HUES64 (cell line): ENCODE results near the gene ARL5C.
"Not testable (repeated sequence)": the region's sequence is repeated elsewhere in the genome, so short reads cannot be mapped to it uniquely, and the experiment has no call there.

Experiments
- H3K27ac ChIP-seq: 2 replicates; pipeline ENCODE4 v1.7.0; 2013; ENCODE audit warnings: low read depth, low read length, inconsistent platforms
- H3K27me3 ChIP-seq: 2 replicates; pipeline ENCODE4 v1.6.1; 2013; ENCODE audit warnings: mild to moderate bottlenecking, low read length; ENCODE audit not compliant: insufficient read depth
- H3K36me3 ChIP-seq: 2 replicates; pipeline ENCODE4 v1.6.1; 2013; ENCODE audit warnings: mild to moderate bottlenecking, low read length; ENCODE audit not compliant: insufficient read depth
- H3K4me1 ChIP-seq: 2 replicates; pipeline ENCODE4 v1.6.1; 2013; ENCODE audit warnings: mild to moderate bottlenecking, low read length, moderate library complexity; ENCODE audit not compliant: insufficient read depth
- H3K4me3 ChIP-seq: 2 replicates; pipeline ENCODE4 v1.5.1; 2013; ENCODE audit warnings: mild to moderate bottlenecking, low read length, moderate library complexity
- H3K9ac ChIP-seq: 2 replicates; pipeline ENCODE4 v1.6.1; 2013; ENCODE audit warnings: mild to moderate bottlenecking, low read depth, low read length
- H3K9me3 ChIP-seq: 2 replicates; pipeline ENCODE4 v1.6.1; 2013; ENCODE audit warnings: low read depth, low read length; ENCODE audit not compliant: insufficient read depth
- WGBS: fragments of 150-250, 120-280 bp; methylation state at CpG from one replicate; pipeline ENCODE4 v1.1.7; 2013; ENCODE audit warnings: missing lambda C conversion rate; 5-methylcytosine and 5-hydroxymethylcytosine counted together

The ARL5C gene

GRCh38 chr17:39139161-39139511 is 26.8 kb downstream of the ARL5C start:
- Histone ChIP-seq H3K4me1 (no peaks in the 10 kb centered on the region), H3K27ac (no peak overlapping the region), H3K9ac (no peak overlapping the region)

GRCh38 chr17:39138431-39139160 is 27.4 kb downstream of the ARL5C start:
- no peak overlapping the region for H3K9ac ChIP-seq
- H3K27me3 ChIP-seq: no peaks in the 10 kb centered on the region
- 94% methylated on average over 13 of the region's 13 CpGs for WGBS
- no peaks in the 10 kb centered on the region for H3K4me1 ChIP-seq
- H3K4me3 ChIP-seq: no peak overlapping the region
- no peak overlapping the region for H3K27ac ChIP-seq
- H3K9me3 ChIP-seq: 0 out of 2 replicates have a peak, but pooled peaks cover 2% of the 10 kb centered on the region
- no peaks in the 10 kb centered on the region for H3K36me3 ChIP-seq

More at GRCh38 chr17:39139161-39139511, 26.8 kb downstream of the ARL5C start:
- Histone ChIP-seq H3K36me3 (no peaks in the 10 kb centered on the region), H3K27me3 (no peaks in the 10 kb centered on the region), H3K4me3 (no peak overlapping the region), H3K9me3 (0 out of 2 replicates have a peak, but pooled peaks cover 2% of the 10 kb centered on the region)
- WGBS: 86% methylated on average over 2 of the region's 2 CpGs

- Histone ChIP-seq H3K27ac (no peak overlapping the region), H3K36me3 (no peaks in the 10 kb centered on the region), H3K4me3 (no peak overlapping the region), H3K4me1 (peaks cover 6% of the 10 kb centered on the region; the same call in 1 of the 2 replicates), H3K27me3 (no peaks in the 10 kb centered on the region), H3K9me3 (no peaks in the 10 kb centered on the region), H3K9ac (no peak overlapping the region)
- 88% methylated on average over 6 of the region's 6 CpGs for WGBS
These were observed 31.1 kb downstream of the ARL5C start for GRCh38 chr17:39134878-39135277.

GRCh38 chr17:39132192-39132610 is 33.8 kb downstream of the ARL5C start:
- no peaks in the 10 kb centered on the region for H3K36me3 ChIP-seq
- WGBS: 89% methylated on average over 7 of the region's 7 CpGs
- H3K4me3 ChIP-seq: no peak overlapping the region
- H3K9ac ChIP-seq: no peak overlapping the region
- no peak overlapping the region for H3K27ac ChIP-seq
- H3K27me3 ChIP-seq: no peaks in the 10 kb centered on the region
- peaks cover 6% of the 10 kb centered on the region; the same call in 1 of the 2 replicates for H3K4me1 ChIP-seq
- H3K9me3 ChIP-seq: no peaks in the 10 kb centered on the region

- Histone ChIP-seq H3K4me3 (no peak overlapping the region), H3K36me3 (no peaks in the 10 kb centered on the region), H3K27ac (no peak overlapping the region), H3K27me3 (no peaks in the 10 kb centered on the region), H3K4me1 (peaks cover 6% of the 10 kb centered on the region; the same call in 1 of the 2 replicates), H3K9me3 (no peaks in the 10 kb centered on the region), H3K9ac (no peak overlapping the region)
- WGBS: 76% methylated on average over 6 of the region's 6 CpGs
These were observed 34.3 kb downstream of the ARL5C start for GRCh38 chr17:39131616-39132015.

- Histone ChIP-seq H3K27ac (no peak overlapping the region), H3K4me3 (no peak overlapping the region), H3K27me3 (no peaks in the 10 kb centered on the region), H3K4me1 (peaks cover 6% of the 10 kb centered on the region; the same call in 1 of the 2 replicates), H3K9ac (no peak overlapping the region), H3K9me3 (no peaks in the 10 kb centered on the region), H3K36me3 (no peaks in the 10 kb centered on the region)
- 98% methylated on average over 3 of the region's 3 CpGs for WGBS
These were observed 35.8 kb downstream of the ARL5C start for GRCh38 chr17:39130205-39130604.

GRCh38 chr17:39129544-39129943 is 36.4 kb downstream of the ARL5C start:
- 95% methylated on average over 3 of the region's 6 CpGs for WGBS
- not testable (repeated sequence) for H3K4me1 ChIP-seq, H3K9me3 ChIP-seq, H3K27me3 ChIP-seq, H3K9ac ChIP-seq, H3K4me3 ChIP-seq, H3K27ac ChIP-seq, H3K36me3 ChIP-seq

- H3K27ac ChIP-seq: no peak overlapping the region
- no peaks in the 10 kb centered on the region for H3K9me3 ChIP-seq
- H3K9ac ChIP-seq: no peak overlapping the region
- H3K4me1 ChIP-seq: no peaks in the 10 kb centered on the region
- no peaks in the 10 kb centered on the region for H3K36me3 ChIP-seq
- H3K4me3 ChIP-seq: no peak overlapping the region
- no peaks in the 10 kb centered on the region for H3K27me3 ChIP-seq
- 78% methylated on average over 6 of the region's 6 CpGs for WGBS
These were observed 39.5 kb downstream of the ARL5C start for GRCh38 chr17:39126436-39126835.

- Histone ChIP-seq H3K27ac (no peak overlapping the region), H3K9me3 (no peaks in the 10 kb centered on the region), H3K36me3 (no peaks in the 10 kb centered on the region), H3K4me3 (no peak overlapping the region), H3K27me3 (no peaks in the 10 kb centered on the region), H3K4me1 (no peaks in the 10 kb centered on the region), H3K9ac (no peak overlapping the region)
- WGBS: 91% methylated on average over 2 of the region's 2 CpGs
These were observed 40.7 kb downstream of the ARL5C start for GRCh38 chr17:39125143-39125875.

GRCh38 chr17:39123627-39124026 is 42.3 kb downstream of the ARL5C start:
- Histone ChIP-seq H3K4me3 (no peak overlapping the region), H3K9ac (no peak overlapping the region)
- WGBS: 89% methylated on average over 9 of the region's 9 CpGs

GRCh38 chr17:39122991-39123390 is 43.0 kb downstream of the ARL5C start:
- Histone ChIP-seq H3K4me1 (no peaks in the 10 kb centered on the region), H3K4me3 (no peak overlapping the region), H3K27me3 (no peaks in the 10 kb centered on the region), H3K9me3 (no peaks in the 10 kb centered on the region), H3K36me3 (no peaks in the 10 kb centered on the region), H3K9ac (no peak overlapping the region), H3K27ac (no peak overlapping the region)
- WGBS: 92% methylated on average over 7 of the region's 7 CpGs

More at GRCh38 chr17:39123627-39124026, 42.3 kb downstream of the ARL5C start:
- Histone ChIP-seq H3K9me3 (no peaks in the 10 kb centered on the region), H3K27me3 (no peaks in the 10 kb centered on the region), H3K36me3 (no peaks in the 10 kb centered on the region), H3K27ac (no peak overlapping the region), H3K4me1 (no peaks in the 10 kb centered on the region)
